ENCODE data around the gene GJB5.

The GJB5 gene

DNA sequence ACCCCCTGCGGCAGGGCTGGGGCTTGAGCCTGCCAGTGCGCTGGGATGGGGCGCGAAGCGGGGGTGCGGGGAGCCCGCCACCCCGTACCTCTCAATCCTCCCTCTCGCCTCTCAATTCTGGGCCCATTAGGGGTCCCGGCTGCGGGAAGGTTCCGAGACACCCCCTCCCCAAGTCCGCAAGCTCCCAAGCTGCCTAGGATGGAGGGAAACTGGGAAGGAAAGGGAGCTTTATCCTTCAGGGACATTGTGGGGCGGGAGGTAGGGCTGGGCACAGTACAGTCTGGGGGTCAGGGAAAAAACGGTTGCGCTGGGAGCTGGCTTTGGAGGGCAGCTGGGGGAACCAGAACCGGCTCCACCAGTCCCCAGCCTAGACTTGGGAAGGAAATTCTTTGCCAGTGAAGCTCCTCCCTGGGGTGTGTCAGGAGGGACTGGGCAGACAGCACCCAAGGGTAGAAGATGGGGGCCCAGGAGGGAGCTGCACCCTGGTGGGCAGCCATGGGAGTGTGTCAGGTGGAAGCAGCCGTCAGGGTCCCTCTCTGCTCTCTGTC, 27.1 kb downstream of the GJB5 start:
- no peak overlapping the region for H3K4me3 ChIP-seq (ENCODE audit: low read depth, low read length)
- in situ Hi-C loops (cut with HindIII; ENCODE audit: low sequenced_read_pairs): no loop called here
- DNase-seq (ENCODE audit: low read depth, low spot score): no peak
- TF ChIP-seq, protein P1, sequence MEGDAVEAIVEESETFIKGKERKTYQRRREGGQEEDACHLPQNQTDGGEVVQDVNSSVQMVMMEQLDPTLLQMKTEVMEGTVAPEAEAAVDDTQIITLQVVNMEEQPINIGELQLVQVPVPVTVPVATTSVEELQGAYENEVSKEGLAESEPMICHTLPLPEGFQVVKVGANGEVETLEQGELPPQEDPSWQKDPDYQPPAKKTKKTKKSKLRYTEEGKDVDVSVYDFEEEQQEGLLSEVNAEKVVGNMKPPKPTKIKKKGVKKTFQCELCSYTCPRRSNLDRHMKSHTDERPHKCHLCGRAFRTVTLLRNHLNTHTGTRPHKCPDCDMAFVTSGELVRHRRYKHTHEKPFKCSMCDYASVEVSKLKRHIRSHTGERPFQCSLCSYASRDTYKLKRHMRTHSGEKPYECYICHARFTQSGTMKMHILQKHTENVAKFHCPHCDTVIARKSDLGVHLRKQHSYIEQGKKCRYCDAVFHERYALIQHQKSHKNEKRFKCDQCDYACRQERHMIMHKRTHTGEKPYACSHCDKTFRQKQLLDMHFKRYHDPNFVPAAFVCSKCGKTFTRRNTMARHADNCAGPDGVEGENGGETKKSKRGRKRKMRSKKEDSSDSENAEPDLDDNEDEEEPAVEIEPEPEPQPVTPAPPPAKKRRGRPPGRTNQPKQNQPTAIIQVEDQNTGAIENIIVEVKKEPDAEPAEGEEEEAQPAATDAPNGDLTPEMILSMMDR (IDR thresholded peaks at IDR 0.05; ENCODE audit: low read depth, low read length): no peak

DNA sequence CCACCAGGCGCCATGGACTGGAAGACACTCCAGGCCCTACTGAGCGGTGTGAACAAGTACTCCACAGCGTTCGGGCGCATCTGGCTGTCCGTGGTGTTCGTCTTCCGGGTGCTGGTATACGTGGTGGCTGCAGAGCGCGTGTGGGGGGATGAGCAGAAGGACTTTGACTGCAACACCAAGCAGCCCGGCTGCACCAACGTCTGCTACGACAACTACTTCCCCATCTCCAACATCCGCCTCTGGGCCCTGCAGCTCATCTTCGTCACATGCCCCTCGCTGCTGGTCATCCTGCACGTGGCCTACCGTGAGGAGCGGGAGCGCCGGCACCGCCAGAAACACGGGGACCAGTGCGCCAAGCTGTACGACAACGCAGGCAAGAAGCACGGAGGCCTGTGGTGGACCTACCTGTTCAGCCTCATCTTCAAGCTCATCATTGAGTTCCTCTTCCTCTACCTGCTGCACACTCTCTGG, 29.9 kb downstream of the GJB5 start:
- in situ Hi-C loops (cut with HindIII; ENCODE audit: low sequenced_read_pairs): no loop called here

DNA sequence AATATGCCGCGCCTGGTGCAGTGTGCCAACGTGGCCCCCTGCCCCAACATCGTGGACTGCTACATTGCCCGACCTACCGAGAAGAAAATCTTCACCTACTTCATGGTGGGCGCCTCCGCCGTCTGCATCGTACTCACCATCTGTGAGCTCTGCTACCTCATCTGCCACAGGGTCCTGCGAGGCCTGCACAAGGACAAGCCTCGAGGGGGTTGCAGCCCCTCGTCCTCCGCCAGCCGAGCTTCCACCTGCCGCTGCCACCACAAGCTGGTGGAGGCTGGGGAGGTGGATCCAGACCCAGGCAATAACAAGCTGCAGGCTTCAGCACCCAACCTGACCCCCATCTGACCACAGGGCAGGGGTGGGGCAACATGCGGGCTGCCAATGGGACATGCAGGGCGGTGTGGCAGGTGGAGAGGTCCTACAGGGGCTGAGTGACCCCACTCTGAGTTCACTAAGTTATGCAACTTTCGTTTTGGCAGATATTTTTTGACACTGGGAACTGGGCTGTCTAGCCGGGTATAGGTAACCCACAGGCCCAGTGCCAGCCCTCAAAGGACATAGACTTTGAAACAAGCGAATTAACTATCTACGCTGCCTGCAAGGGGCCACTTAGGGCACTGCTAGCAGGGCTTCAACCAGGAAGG, 30.5 kb downstream of the GJB5 start:
- no peak overlapping the region for H3K4me3 ChIP-seq (ENCODE audit: low read depth, low read length)
- in situ Hi-C loops (cut with HindIII; ENCODE audit: low sequenced_read_pairs): no loop called here
- DNase-seq (ENCODE audit: low read depth, low spot score): no peak
- TF ChIP-seq, protein P1 (IDR thresholded peaks at IDR 0.05; ENCODE audit: low read depth, low read length): no peak

More for the DNA sequence above, 29.9 kb downstream of the GJB5 start:
- no peak overlapping the region for H3K4me3 ChIP-seq (ENCODE audit: low read depth, low read length)
- DNase-seq (ENCODE audit: low read depth, low spot score): no peak
- TF ChIP-seq, protein P1 (IDR thresholded peaks at IDR 0.05; ENCODE audit: low read depth, low read length): no peak

DNA sequence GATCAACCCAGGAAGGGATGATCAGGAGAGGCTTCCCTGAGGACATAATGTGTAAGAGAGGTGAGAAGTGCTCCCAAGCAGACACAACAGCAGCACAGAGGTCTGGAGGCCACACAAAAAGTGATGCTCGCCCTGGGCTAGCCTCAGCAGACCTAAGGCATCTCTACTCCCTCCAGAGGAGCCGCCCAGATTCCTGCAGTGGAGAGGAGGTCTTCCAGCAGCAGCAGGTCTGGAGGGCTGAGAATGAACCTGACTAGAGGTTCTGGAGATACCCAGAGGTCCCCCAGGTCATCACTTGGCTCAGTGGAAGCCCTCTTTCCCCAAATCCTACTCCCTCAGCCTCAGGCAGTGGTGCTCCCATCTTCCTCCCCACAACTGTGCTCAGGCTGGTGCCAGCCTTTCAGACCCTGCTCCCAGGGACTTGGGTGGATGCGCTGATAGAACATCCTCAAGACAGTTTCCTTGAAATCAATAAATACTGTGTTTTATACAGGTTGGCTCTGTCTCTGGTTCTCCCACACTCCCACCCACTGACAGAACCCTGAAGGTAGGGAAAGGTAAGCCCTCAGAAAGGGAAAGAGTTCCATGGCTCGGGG, 31.1 kb downstream of the GJB5 start:
- DNase-seq (ENCODE audit: low read depth, low spot score): no peak
- H3K4me3 ChIP-seq (ENCODE audit: low read depth, low read length): no peak overlapping the region
- TF ChIP-seq, protein P1 (IDR thresholded peaks at IDR 0.05; ENCODE audit: low read depth, low read length): no peak
- in situ Hi-C loops (cut with HindIII; ENCODE audit: low sequenced_read_pairs): no loop called here

DNA sequence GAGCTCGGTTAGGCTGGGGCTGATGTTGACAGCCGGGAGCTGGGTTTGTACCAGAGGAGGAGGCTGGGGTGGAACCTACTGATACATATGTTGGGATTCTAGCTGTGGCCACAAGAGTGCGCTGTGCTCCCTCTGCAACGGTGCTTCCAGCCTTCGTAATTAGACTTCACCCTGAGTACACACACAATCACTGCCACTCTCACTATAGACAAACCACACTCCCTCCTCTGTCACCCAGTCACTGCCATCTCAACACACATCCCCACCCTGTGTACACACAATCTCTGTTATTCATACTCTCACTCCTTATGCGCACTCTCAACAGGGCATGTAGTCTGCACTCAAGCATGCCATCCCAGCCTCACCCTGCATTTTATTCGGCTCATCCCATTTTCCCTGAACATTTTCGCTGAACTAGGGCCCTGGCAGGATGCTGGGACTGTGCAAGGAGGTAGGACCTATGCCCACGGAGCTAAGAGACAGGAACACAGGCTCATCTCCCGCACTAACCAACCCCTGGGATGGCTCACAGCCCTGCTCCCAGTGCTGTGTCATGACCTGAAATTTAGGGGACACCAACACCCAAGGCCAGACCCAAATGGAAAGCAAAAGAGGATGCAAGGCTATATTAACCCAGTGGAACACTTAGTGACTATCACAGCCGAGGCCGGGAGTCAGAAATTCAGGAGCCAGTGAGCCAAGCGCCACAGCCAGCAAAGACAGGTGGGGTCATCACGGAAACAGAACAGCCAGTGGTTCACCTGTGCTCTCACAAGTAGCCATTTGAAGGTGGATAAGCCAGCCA, 31.9 kb downstream of the GJB5 start:
- TF ChIP-seq, protein P1 (IDR thresholded peaks at IDR 0.05; ENCODE audit: low read depth, low read length): peak; percentile 90
- DNase-seq (ENCODE audit: low read depth, low spot score): peak; percentile 60
- in situ Hi-C loops (cut with HindIII; ENCODE audit: low sequenced_read_pairs): no loop called here
- H3K4me3 ChIP-seq (ENCODE audit: low read depth, low read length): no peak overlapping the region

All from astrocyte of the spinal cord (primary cell).